HG02973 (cell line): Measurements from ENCODE around the gene LTBR.

ENCODE experiments used
- ATAC-seq: cut with Tn5 transposase; IDR thresholded peaks from one replicate; pipeline ENCODE4 v1.9.1; 2021; ENCODE audit warnings: moderate library complexity; ENCODE audit not compliant: unreplicated experiment

Gene LTBR

GRCh38 chr12:6346235-6346832 lies 37.6 kb upstream of the LTBR start:
- ATAC-seq = no peak

GRCh38 chr12:6346942-6347341 lies 37.0 kb upstream of the LTBR start:
- ATAC-seq = no peak

GRCh38 chr12:6347367-6348338 lies 36.3 kb upstream of the LTBR start:
- ATAC-seq = no peak

- no peak for ATAC-seq
These were observed 32.3 kb upstream of the LTBR start for GRCh38 chr12:6351622-6352021.

- ATAC-seq = no peak
These were observed 31.5 kb upstream of the LTBR start for GRCh38 chr12:6352193-6353173.

- ATAC-seq = no peak
These were observed 29.2 kb upstream of the LTBR start for GRCh38 chr12:6354495-6355393.

GRCh38 chr12:6355491-6356373 lies 28.2 kb upstream of the LTBR start:
- ATAC-seq = no peak

GRCh38 chr12:6356374-6356820 lies 27.6 kb upstream of the LTBR start:
- no peak for ATAC-seq

GRCh38 chr12:6358881-6359280 lies 25.1 kb upstream of the LTBR start:
- no peak for ATAC-seq

GRCh38 chr12:6360080-6360571 lies 23.8 kb upstream of the LTBR start:
- ATAC-seq = no peak

- ATAC-seq = no peak
These were observed 23.1 kb upstream of the LTBR start for GRCh38 chr12:6360578-6361490.

- no peak for ATAC-seq
These were observed 22.1 kb upstream of the LTBR start for GRCh38 chr12:6361834-6362233.

- no peak for ATAC-seq
These were observed 21.6 kb upstream of the LTBR start for GRCh38 chr12:6362403-6362802.

- ATAC-seq = no peak
These were observed 21.0 kb upstream of the LTBR start for GRCh38 chr12:6363010-6363329.

- ATAC-seq = no peak
These were observed 20.5 kb upstream of the LTBR start for GRCh38 chr12:6363330-6364043.

- ATAC-seq = no peak
These were observed 20.0 kb upstream of the LTBR start for GRCh38 chr12:6364044-6364374.
